B cell (primary cell): ENCODE measurements around the gene PPP2R2D. TPM values are rescaled to one million over a fixed set of nuclear protein-coding genes. Genes with fewer than 3 reads are reported as not detected.

Experiments
- ATAC-seq: fragments of 200-7000 bp; cut with Tn5 transposase; one replicate; pipeline ENCODE4 v1.10.0; 2021; ENCODE audit warnings: low read depth, mild to moderate bottlenecking, moderate number of reproducible peaks, moderate library complexity
- CTCF ChIA-PET: fragments of 350-600 bp; sonication (Branson Sonifier 250); formaldehyde crosslinking; loops from one replicate; lab custom pipeline; 2021; ENCODE audit warnings: antibody characterized with exemption, inconsistent platforms; lab: Charles Lee
- POLR2A ChIA-PET: fragments of 350-600 bp; sonication (Branson Sonifier 250); formaldehyde crosslinking; loops from one replicate; lab custom pipeline; 2021; ENCODE audit warnings: antibody characterized with exemption; lab: Charles Lee
- DNase-seq: peaks from one replicate; pipeline ENCODE4 v3.0.0; 2013
- H2AFZ ChIP-seq: 2 replicates; pipeline ENCODE4 v1.6.1; 2012; ENCODE audit warnings: mild to moderate bottlenecking, low read depth, low read length; ENCODE audit not compliant: insufficient read depth, poor library complexity, severe bottlenecking
- H3K27ac ChIP-seq, 2 donors: 1 replicate in 1 of 2; 2 replicates in 1 of 2; pipeline ENCODE4 v1.5.1; 2012 to 2013; ENCODE audit warnings: low read length in 2 of 2, mild to moderate bottlenecking in 2 of 2, moderate library complexity in 1 of 2
- H3K27me3 ChIP-seq, 4 experiments: fragments of 200-600 bp in 1 of 4; sonication (generic) in 1 of 4; replicated peaks in 1 of 4; 1 replicate in 2 of 4; 2 replicates in 2 of 4; pipeline versions ENCODE4 v1.6.1 to v1.7.0; 2013 to 2016; ENCODE audit warnings: low read length in 3 of 4, mild to moderate bottlenecking in 2 of 4, mixed read lengths in 1 of 4, moderate library complexity in 1 of 4; ENCODE audit not compliant: insufficient read depth in 4 of 4, control insufficient read depth in 3 of 4; ENCODE audit errors: control extremely low read depth in 1 of 4
- H3K36me3 ChIP-seq, 2 experiments: replicated peaks in 1 of 2; 1 replicate in 1 of 2; 2 replicates in 1 of 2; pipeline versions ENCODE4 v1.6.1 to v1.7.1; 2013; ENCODE audit warnings: low read length in 1 of 2; ENCODE audit not compliant: insufficient read depth in 2 of 2, control insufficient read depth in 1 of 2; ENCODE audit errors: control extremely low read depth in 1 of 2, extremely low read depth in 1 of 2
- H3K4me1 ChIP-seq, 2 donors: fragments of 200-600 bp in 1 of 2; sonication (generic) in 1 of 2; 1 replicate in 1 of 2; 2 replicates in 1 of 2; pipeline versions ENCODE4 v1.5.1 to v1.6.1; 2013 to 2017; ENCODE audit warnings: low read length in 2 of 2; ENCODE audit not compliant: control insufficient read depth in 2 of 2, insufficient read depth in 2 of 2
- H3K4me2 ChIP-seq: replicated peaks from 2 replicates; pipeline ENCODE3; 2012; ENCODE audit warnings: mild to moderate bottlenecking, low read depth, low read length; ENCODE audit not compliant: poor library complexity, severe bottlenecking
- H3K4me3 ChIP-seq, 5 experiments: fragments of 200-600 bp in 1 of 5; sonication (generic) in 1 of 5; 1 replicate in 3 of 5; 2 replicates in 2 of 5; pipeline versions ENCODE4 v1.5.1 to v1.7.0; 2011 to 2016; ENCODE audit warnings: low read length in 4 of 5, mild to moderate bottlenecking in 4 of 5, low read depth in 2 of 5, control low read depth in 1 of 5, moderate library complexity in 1 of 5; ENCODE audit not compliant: insufficient read depth in 1 of 5; ENCODE audit errors: control extremely low read depth in 1 of 5, extremely low read depth in 1 of 5
- H3K79me2 ChIP-seq: fragments of 200-600 bp; sonication (generic); one replicate; pipeline ENCODE4 v1.6.0; 2016; ENCODE audit warnings: low read length; ENCODE audit not compliant: control insufficient read depth, insufficient read depth
- H3K9ac ChIP-seq: fragments of 200-600 bp; sonication (generic); 2 replicates; pipeline ENCODE4 v1.6.1; 2017; ENCODE audit warnings: mild to moderate bottlenecking, low read length, moderate library complexity
- H3K9me3 ChIP-seq, 3 donors: one replicate each; pipeline versions ENCODE4 v1.6.1 to v1.7.1; 2013; ENCODE audit warnings: low read length in 2 of 3; ENCODE audit not compliant: control insufficient read depth in 2 of 3, insufficient read depth in 1 of 3; ENCODE audit errors: control extremely low read depth in 1 of 3
- H4K20me1 ChIP-seq: 2 replicates; pipeline ENCODE4 v1.6.0; 2012; ENCODE audit warnings: mild to moderate bottlenecking, low read length; ENCODE audit not compliant: insufficient read depth, control insufficient read depth, poor library complexity, severe bottlenecking
- H3K27ac Mint-ChIP-seq: one replicate; pipeline ENCODE4 v1.8.0; 2021; ENCODE audit warnings: mixed read lengths
- H3K27me3 Mint-ChIP-seq: one replicate; pipeline ENCODE4 v1.8.0; 2021; ENCODE audit warnings: mixed read lengths
- H3K4me1 Mint-ChIP-seq: one replicate; pipeline ENCODE4 v1.8.0; 2021; ENCODE audit warnings: mixed read lengths
- H3K4me3 Mint-ChIP-seq: one replicate; pipeline ENCODE4 v1.8.0; 2021; ENCODE audit warnings: mixed read lengths
- H3K9me3 Mint-ChIP-seq: one replicate; pipeline ENCODE4 v1.8.0; 2022; ENCODE audit warnings: mixed read lengths; ENCODE audit not compliant: insufficient read depth
- EZH2 ChIP-seq: IDR thresholded peaks from 2 replicates; pipeline ENCODE4 v1.6.1; 2012; ENCODE audit warnings: borderline replicate concordance, low read depth, mild to moderate bottlenecking, moderate library complexity, low read length; ENCODE audit not compliant: insufficient read depth, poor library complexity, severe bottlenecking
- WGBS: methylation state at CpG from one replicate; pipeline ENCODE4 v1.1.5; 2013; ENCODE audit warnings: missing lambda C conversion rate; ENCODE audit not compliant: insufficient coverage; 5-methylcytosine and 5-hydroxymethylcytosine counted together
- intact Hi-C: fragments of 100-400 bp; cut with micrococcal nuclease; formaldehyde crosslinking; loops from one replicate; pipeline ENCODE4 v1.10.0; 2022
- polyA plus RNA-seq: library from polyadenylated mRNA; depleted of rRNA; stranded (reverse); fragments of >200 nt; gene quantifications from 2 replicates; pipeline ENCODE4 v1.2.3, GENCODE V29; 2012
- total RNA-seq, 2 donors: library from RNA; stranded (reverse); fragments of 120-200 nt in 1 of 2; gene quantifications; 1 replicate in 1 of 2; 2 replicates in 1 of 2; pipeline versions ENCODE4 v1.2.3 to v1.2.4, GENCODE V29; 2013 to 2022
- TF ChIP-seq, protein P1 (sequence below): fragments of 200-600 bp; IDR thresholded peaks from one replicate; pipeline ENCODE4 v1.8.0; 2022; ENCODE audit warnings: antibody characterized with exemption, mild to moderate bottlenecking

Gene PPP2R2D
- total and polyA plus RNA-seq, 2 donors (not counting 1 experiment from before 2014, with no cell fraction given) = 25.8 to 45.6 TPM

DNA sequence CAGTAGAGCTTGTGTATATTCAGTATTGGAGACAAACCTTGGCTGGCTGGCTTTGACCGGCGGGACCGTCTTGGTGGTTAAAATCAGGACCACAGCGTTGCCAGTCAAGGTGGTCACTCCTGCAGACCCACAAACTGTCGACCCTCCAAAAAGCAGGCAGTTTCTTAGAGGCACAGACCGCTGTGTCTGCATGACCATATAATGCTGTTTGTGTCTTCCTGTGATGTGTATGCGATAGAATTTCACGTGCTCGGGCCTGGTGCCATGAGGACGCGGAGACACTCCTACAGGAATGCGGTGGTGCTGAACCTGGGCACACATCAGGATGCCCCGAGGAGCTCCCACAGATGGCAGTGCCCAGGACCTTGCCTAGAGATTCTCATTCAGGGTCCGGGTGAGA is 46.1 kb downstream of the PPP2R2D start:
- Mint-ChIP-seq H3K4me3 (no peak overlapping the region), H3K27me3 (no peaks in the 10 kb centered on the region), H3K9me3 (no peaks in the 10 kb centered on the region), H3K4me1 (peaks cover 1% of the 10 kb centered on the region), H3K27ac (no peak overlapping the region)
- H3K27me3 ChIP-seq = no peaks in the 10 kb centered on the region
- no peak overlapping the region for H3K4me2 ChIP-seq
- TF ChIP-seq EZH2 = no peak
- TF ChIP-seq, protein P1, sequence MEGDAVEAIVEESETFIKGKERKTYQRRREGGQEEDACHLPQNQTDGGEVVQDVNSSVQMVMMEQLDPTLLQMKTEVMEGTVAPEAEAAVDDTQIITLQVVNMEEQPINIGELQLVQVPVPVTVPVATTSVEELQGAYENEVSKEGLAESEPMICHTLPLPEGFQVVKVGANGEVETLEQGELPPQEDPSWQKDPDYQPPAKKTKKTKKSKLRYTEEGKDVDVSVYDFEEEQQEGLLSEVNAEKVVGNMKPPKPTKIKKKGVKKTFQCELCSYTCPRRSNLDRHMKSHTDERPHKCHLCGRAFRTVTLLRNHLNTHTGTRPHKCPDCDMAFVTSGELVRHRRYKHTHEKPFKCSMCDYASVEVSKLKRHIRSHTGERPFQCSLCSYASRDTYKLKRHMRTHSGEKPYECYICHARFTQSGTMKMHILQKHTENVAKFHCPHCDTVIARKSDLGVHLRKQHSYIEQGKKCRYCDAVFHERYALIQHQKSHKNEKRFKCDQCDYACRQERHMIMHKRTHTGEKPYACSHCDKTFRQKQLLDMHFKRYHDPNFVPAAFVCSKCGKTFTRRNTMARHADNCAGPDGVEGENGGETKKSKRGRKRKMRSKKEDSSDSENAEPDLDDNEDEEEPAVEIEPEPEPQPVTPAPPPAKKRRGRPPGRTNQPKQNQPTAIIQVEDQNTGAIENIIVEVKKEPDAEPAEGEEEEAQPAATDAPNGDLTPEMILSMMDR = no peak
- CTCF ChIA-PET = no interaction called here
- H3K36me3 ChIP-seq = peaks cover 6 to 73% of the 10 kb centered on the region in 2 experiments
- WGBS = over 99% methylated on average over 14 of the region's 14 CpGs
- H3K79me2 ChIP-seq = peaks cover 5% of the 10 kb centered on the region
- no peak overlapping the region for H3K4me3 ChIP-seq
- H3K4me1 ChIP-seq = no peaks in the 10 kb centered on the region
- no peak overlapping the region for H3K9ac ChIP-seq
- no peak overlapping the region for H2AFZ ChIP-seq
- intact Hi-C loops = no loop called here
- H3K9me3 ChIP-seq = no peaks in the 10 kb centered on the region
- peaks cover 5% of the 10 kb centered on the region for H4K20me1 ChIP-seq
- no peak overlapping the region for H3K27ac ChIP-seq
- POLR2A ChIA-PET = no interaction called here
- ATAC-seq = no peak
- no peak for DNase-seq

GRCh38 chr10:131947631-131948347 is 47.0 kb downstream of the PPP2R2D start:
- 99% methylated on average over 13 of the region's 18 CpGs for WGBS
- no peak overlapping the region for H2AFZ ChIP-seq
- H3K9me3 ChIP-seq = no peaks in the 10 kb centered on the region
- Mint-ChIP-seq H3K4me3 (no peak overlapping the region), H3K27me3 (no peaks in the 10 kb centered on the region), H3K9me3 (no peaks in the 10 kb centered on the region), H3K4me1 (peaks cover 1% of the 10 kb centered on the region), H3K27ac (no peak overlapping the region)
- H3K27ac ChIP-seq = no peak overlapping the region
- no peak for TF ChIP-seq EZH2
- TF ChIP-seq, protein P1 = no peak
- no peaks in the 10 kb centered on the region for H3K4me1 ChIP-seq
- peaks cover 5% of the 10 kb centered on the region for H3K79me2 ChIP-seq
- no peak for ATAC-seq
- no peak overlapping the region for H3K4me2 ChIP-seq
- peaks cover 6% of the 10 kb centered on the region for H4K20me1 ChIP-seq
- no peaks in the 10 kb centered on the region for H3K27me3 ChIP-seq
- intact Hi-C loops = no loop called here
- H3K9ac ChIP-seq = no peak overlapping the region
- no peak for DNase-seq
- CTCF ChIA-PET = interaction anchor here (1.5 kb wide), 1 partner anchor 75 kb away, joined by 3 read pairs; no protein-coding TSS in a partner anchor
- POLR2A ChIA-PET = no interaction called here
- H3K36me3 ChIP-seq = peaks cover 6 to 72% of the 10 kb centered on the region in 2 experiments
- no peak overlapping the region for H3K4me3 ChIP-seq
